Prostate gland (tissue), 2 donors: ENCODE results near the gene SLC13A2.
"Not testable (repeated sequence)": the region's sequence is repeated elsewhere in the genome, so short reads cannot be mapped to it uniquely, and the experiment has no call there.

Experiments
- CTCF ChIP-seq, 4 experiments: fragments of 200-600 bp in 2 of 4; fragments of 450-650 bp in 2 of 4; sonication (generic) in 2 of 4; IDR thresholded peaks; 1 replicate in 3 of 4; 2 replicates in 1 of 4; pipeline ENCODE4 v1.5.1; 2016 to 2019; ENCODE audit warnings: antibody characterized with exemption in 4 of 4, mild to moderate bottlenecking in 2 of 4, moderate library complexity in 2 of 4
- POLR2A ChIP-seq: fragments of 450-650 bp; IDR thresholded peaks from one replicate; pipeline ENCODE4 v1.6.1; 2016; ENCODE audit warnings: antibody characterized with exemption, mild to moderate bottlenecking

DNA sequence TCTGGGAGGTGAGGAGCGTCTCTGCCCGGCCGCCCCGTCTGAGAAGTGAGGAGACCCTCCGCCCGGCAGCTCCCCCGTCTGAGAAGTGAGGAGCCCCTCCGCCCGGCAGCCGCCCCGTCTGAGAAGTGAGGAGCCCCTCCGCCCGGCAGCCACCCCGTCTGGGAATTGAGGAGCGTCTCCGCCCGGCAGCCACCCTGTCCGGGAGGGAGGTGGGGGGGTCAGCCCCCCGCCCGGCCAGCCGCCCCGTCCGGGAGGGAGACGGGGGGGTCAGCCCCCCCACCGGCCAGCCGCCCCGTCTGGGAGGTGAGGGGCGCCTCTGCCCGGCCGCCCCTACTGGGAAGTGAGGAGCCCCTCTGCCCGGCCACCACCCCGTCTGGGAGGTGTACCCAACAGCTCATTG, 14.6 kb upstream of the SLC13A2 start:
- TF ChIP-seq POLR2A; CTCF (IDR thresholded peaks at IDR 0.05): not testable (repeated sequence)
